ENCODE results near the gene LAMTOR1.
"Not testable (repeated sequence)": the region's sequence is repeated elsewhere in the genome, so short reads cannot be mapped to it uniquely, and the experiment has no call there.

GRCh38 chr11:72142543-72142942 is 39.4 kb upstream of the LAMTOR1 start:
- not testable (repeated sequence) for TF ChIP-seq CTCF (IDR thresholded peaks at IDR 0.05; ENCODE audit: insufficient read depth, low read length, poor library complexity, severe bottlenecking); EZH2phosphoT487 (conservative IDR thresholded peaks at IDR 0.05; ENCODE audit: low read length)

Measured in SU-DHL-6 (cell line).